Muscle layer of colon (tissue), 2 donors: ENCODE measurements around the gene IGFBP7.
A peak's percentile ranks its signal among the peaks of the same experiment; 100 is the strongest.

Experiments
- H3K27ac ChIP-seq: one replicate; pipeline ENCODE4 v1.7.0; 2013; ENCODE audit warnings: low read depth, mild to moderate bottlenecking, low read length, moderate library complexity
- H3K27me3 ChIP-seq, 2 donors: one replicate each; pipeline ENCODE4 v1.7.0; 2013; ENCODE audit warnings: low read length in 2 of 2, mild to moderate bottlenecking in 2 of 2; ENCODE audit not compliant: insufficient read depth in 2 of 2, control insufficient read depth in 1 of 2
- H3K36me3 ChIP-seq: one replicate; pipeline ENCODE4 v1.7.0; 2013; ENCODE audit warnings: mild to moderate bottlenecking, low read length; ENCODE audit not compliant: insufficient read depth
- H3K4me1 ChIP-seq: one replicate; pipeline ENCODE4 v1.7.0; 2013; ENCODE audit warnings: mild to moderate bottlenecking, low read length; ENCODE audit not compliant: insufficient read depth
- H3K4me3 ChIP-seq, 2 donors: one replicate each; pipeline ENCODE4 v1.7.0; 2013; ENCODE audit warnings: low read length in 2 of 2, low read depth in 1 of 2, mild to moderate bottlenecking in 1 of 2, moderate library complexity in 1 of 2
- H3K9ac ChIP-seq: one replicate; pipeline ENCODE4 v1.7.0; 2013; ENCODE audit warnings: low read length
- H3K9me3 ChIP-seq: one replicate; pipeline ENCODE4 v1.7.0; 2013; ENCODE audit warnings: mild to moderate bottlenecking, low read length
- donor health status: abdominal sarcoma.
- donor health status: Adenocarcinoma of cecum.

IGFBP7 gene

DNA sequence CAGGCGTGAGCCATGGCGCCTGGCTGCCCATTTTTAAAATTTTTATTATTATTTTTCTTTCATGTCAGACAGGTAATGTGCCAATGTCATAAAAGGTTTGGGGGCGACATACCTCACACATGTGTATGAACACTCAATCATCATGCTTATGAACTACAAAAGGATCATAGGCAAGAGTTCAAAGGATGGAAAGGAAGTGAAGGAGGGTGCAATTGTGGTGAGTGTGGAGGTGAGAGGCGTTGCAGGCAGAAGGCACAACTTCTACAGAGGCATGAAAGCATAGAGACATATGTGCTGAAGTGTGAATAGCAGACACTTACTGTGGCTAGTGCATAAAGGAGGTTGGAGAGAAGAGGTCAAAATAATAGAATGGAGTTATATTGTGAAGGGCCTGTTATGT lies 4.0 kb downstream of the IGFBP7 start:
- no peaks in the 10 kb centered on the region for H3K27me3 ChIP-seq
- no peak overlapping the region for H3K9ac ChIP-seq
- H3K9me3 ChIP-seq: no peaks in the 10 kb centered on the region
- H3K4me3 ChIP-seq: no peak overlapping the region
- H3K4me1 ChIP-seq: peaks cover 46% of the 10 kb centered on the region
- H3K27ac ChIP-seq: no peak overlapping the region
- H3K36me3 ChIP-seq: no peaks in the 10 kb centered on the region

DNA sequence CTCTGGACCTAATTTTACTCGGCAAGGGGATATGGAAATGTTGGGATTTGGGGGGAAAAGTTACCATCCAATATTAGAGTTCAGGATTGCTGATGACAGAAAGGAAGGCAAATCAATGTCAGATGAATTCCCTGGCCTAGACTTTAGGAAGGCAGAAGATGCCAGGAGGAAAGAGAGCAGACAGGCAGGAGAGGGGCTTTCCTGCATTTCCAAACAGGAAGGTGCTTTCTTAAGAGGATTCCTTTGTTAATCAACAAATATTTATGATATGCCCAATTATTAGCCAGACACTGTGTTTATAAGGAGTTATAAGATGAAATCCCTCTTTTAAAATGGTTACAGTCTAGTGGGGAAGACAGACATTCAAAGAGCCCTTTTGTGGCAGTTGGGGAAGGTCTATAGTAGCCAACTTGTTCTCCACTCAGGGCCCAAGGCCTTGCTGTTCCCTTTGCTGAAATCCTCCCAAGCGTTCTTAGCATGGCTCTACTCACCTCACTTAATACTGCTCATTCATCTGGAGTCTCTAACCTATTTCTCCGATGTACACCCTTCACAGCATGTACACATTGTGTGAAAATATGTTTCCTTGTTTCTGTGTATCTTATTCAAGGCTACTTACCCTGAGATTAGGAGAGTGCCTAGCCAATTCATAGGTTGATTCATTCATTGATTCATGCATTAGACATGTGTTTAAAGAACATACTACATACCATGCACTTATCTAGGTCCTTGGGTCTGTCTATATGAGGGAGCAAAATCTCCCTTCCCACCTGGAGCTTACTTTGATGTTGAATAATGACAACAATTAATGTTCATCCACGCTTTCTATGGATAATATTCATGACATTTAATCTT lies 5.3 kb downstream of the IGFBP7 start:
- Histone ChIP-seq H3K4me1 (peaks cover 52% of the 10 kb centered on the region), H3K9me3 (no peaks in the 10 kb centered on the region), H3K9ac (peak overlapping the region; percentile 21), H3K27ac (peak overlapping the region; percentile 12), H3K36me3 (peaks cover 5% of the 10 kb centered on the region), H3K27me3 (no peaks in the 10 kb centered on the region), H3K4me3 (no peak overlapping the region)

DNA sequence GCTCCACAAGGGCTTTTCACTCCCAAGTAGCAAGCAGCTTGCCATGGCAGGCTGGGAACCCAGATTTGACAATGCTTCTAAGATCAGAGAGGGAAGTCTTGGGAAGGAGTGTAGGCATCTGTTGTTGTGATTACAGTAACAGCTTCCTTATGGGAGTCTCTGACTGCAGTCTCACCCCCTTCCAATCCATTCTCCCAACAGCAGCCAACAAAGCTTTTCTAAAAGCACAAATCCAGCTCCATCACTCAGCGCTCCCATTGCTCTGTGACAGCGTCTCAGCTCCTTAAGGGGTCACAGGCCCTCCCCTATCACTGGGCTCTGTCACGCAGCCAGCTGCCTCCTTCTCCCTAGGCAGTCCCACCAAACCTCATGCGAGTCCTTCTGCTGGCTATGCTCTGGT lies 7.1 kb downstream of the IGFBP7 start:
- H3K27ac ChIP-seq: peak overlapping the region; percentile 96
- H3K9me3 ChIP-seq: no peaks in the 10 kb centered on the region
- no peaks in the 10 kb centered on the region for H3K27me3 ChIP-seq
- H3K4me3 ChIP-seq: peak overlapping the region in 1 of 2 donors; percentile 5
- H3K4me1 ChIP-seq: peaks cover 69% of the 10 kb centered on the region
- H3K9ac ChIP-seq: peak overlapping the region; percentile 37
- peaks cover 5% of the 10 kb centered on the region for H3K36me3 ChIP-seq

DNA sequence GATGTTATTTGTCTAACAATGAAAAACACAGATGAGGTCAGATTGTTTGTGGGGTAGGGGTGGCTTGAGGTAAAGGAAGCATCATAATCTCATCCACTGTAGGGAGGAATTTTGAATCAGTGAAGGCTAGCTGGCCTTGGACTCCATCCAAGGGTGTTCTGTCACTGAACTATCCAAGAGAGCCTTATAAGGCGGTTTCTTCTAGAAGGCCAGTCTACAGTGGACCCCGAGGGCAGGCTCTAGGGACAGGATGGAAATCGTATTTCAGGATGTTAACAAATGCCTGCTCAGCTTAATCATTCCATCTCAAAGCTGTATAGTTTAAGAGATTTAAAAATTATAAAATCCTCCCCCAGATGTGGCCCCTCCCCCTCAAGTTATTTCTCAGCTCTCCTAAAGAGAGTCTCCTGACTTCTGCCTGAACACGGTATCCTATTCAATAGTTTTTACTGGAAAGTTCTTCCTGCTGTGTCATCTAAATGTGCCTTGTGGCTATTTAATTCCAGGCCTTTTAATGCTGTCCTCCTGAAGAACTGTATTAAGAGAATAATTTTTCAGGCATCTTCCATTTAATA lies 8.0 kb downstream of the IGFBP7 start:
- H3K27me3 ChIP-seq: no peaks in the 10 kb centered on the region
- peak overlapping the region; percentile 96 for H3K27ac ChIP-seq
- no peak overlapping the region for H3K4me3 ChIP-seq
- H3K9me3 ChIP-seq: no peaks in the 10 kb centered on the region
- peaks cover 75% of the 10 kb centered on the region for H3K4me1 ChIP-seq
- H3K36me3 ChIP-seq: peaks cover 5% of the 10 kb centered on the region
- H3K9ac ChIP-seq: peak overlapping the region; percentile 37

DNA sequence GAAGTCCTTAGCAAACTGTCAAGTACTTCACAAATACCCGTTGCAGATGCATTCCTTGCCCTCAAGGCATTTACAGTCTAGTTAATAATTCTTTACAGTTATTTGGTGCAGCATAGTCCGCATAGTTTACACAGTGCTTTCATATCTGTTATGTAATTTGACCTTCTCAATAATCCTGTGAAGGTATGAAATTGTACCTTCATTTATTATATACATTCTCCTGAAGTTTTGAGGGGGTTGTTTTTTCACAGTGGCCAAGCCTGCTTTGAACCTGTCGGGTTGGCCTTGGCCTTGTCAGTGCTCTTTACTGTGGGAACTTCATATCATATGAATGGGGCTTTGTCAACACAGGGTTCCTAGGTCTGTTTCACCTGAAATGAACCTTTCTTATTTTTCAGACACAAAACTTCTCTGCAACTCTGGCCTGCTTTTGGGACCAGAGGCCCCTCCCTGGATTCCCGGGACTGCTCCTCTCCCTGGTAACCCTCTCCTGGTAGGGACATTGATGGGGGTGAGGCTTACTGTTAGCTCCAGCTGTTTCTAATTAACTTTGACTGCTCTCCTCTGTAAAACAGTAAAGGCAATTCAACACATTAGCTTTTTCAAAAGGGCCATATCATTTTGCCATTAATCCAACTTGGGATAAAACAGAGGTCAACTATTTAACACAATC lies 9.1 kb downstream of the IGFBP7 start:
- Histone ChIP-seq H3K36me3 (peaks cover 5% of the 10 kb centered on the region), H3K9me3 (no peaks in the 10 kb centered on the region), H3K4me3 (no peak overlapping the region), H3K27me3 (no peaks in the 10 kb centered on the region), H3K4me1 (peaks cover 75% of the 10 kb centered on the region), H3K27ac (peak overlapping the region; percentile 96), H3K9ac (peak overlapping the region; percentile 5)

DNA sequence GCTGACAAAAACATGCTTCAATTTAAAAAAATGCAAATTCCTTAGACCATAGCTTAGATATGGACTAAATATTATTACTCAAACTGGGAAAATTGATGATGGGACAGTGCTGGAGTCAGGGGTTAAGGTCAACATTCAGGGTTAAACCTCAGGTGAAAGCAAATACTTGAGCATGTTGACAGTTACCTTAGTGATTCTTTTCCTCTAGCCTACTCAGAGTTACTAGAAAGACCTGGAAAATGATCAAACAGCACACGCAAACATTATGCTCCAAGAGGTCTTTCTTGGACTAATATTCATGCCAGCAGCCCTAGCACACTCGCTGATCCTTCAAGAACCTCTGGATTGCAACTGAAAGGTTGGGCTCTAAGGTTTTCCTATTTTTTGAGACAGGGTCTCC lies 10.8 kb downstream of the IGFBP7 start:
- H3K4me1 ChIP-seq: peaks cover 70% of the 10 kb centered on the region
- no peak overlapping the region for H3K4me3 ChIP-seq
- H3K27ac ChIP-seq: peak overlapping the region; percentile 69
- H3K27me3 ChIP-seq: no peaks in the 10 kb centered on the region
- no peaks in the 10 kb centered on the region for H3K9me3 ChIP-seq
- H3K36me3 ChIP-seq: peaks cover 5% of the 10 kb centered on the region
- H3K9ac ChIP-seq: no peak overlapping the region

DNA sequence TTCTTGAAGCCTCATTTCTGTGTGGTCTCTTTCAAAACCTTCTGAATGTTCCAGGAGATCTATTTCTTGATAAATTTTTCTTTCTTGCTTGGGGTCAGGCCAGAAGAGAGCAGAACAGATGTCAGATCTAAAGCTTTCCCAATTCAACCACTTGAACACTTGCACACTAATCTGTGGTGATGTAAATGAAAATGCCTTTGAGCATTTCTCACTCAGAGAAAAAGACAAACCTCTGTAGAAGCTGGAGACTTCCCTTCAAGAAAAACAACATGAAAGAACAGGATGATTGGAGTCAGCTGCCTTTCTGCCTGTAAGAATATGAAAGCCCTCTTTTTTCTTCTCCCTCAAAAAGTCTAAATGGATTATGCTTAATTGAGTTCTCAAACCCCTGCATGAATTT lies 11.2 kb downstream of the IGFBP7 start:
- Histone ChIP-seq H3K27ac (peak overlapping the region; percentile 69), H3K4me1 (peaks cover 71% of the 10 kb centered on the region), H3K36me3 (peaks cover 5% of the 10 kb centered on the region), H3K4me3 (no peak overlapping the region), H3K9ac (no peak overlapping the region), H3K9me3 (no peaks in the 10 kb centered on the region), H3K27me3 (no peaks in the 10 kb centered on the region)

DNA sequence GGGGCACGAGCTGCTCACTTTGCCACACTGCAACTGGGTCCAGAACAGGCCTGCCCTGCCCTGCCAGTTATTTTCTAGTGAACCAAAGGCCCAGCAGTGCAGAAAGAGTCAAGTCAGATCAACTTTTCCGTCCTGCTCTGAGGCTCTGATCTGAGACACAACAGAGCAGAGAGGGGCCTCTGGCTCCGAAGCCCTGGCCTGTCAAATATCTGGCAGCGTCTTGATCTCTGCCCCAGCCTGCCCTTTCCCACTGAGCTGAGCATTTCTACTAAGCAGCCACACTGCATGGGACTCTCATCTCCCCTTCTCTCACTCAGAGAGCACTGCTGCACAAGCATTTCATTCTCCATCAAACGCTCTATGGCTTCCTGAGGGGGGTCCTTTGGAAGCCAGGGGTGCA lies 11.8 kb downstream of the IGFBP7 start:
- H3K27ac ChIP-seq: peak overlapping the region; percentile 69
- peaks cover 5% of the 10 kb centered on the region for H3K36me3 ChIP-seq
- no peaks in the 10 kb centered on the region for H3K27me3 ChIP-seq
- H3K4me1 ChIP-seq: peaks cover 76% of the 10 kb centered on the region
- no peak overlapping the region for H3K4me3 ChIP-seq
- H3K9me3 ChIP-seq: no peaks in the 10 kb centered on the region
- no peak overlapping the region for H3K9ac ChIP-seq

DNA sequence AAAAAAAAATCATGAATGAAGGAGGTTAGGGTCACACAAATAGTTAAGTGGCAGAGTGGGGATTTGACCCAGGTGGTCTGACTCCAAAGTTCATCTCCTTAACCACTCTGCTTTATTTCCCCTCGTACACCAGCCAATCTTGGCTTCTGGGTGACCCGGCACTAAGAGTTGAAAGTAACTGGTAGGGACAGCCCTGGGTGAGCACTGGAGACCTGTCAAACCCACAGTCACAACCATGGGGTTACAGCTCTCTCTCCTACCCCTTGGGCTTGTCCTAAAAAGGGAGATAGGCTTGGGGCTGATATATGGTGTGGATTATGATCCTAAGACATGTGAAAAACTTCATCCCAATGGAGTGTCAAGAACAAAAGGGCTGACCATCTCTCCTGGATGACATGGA lies 12.5 kb downstream of the IGFBP7 start:
- peaks cover 70% of the 10 kb centered on the region for H3K4me1 ChIP-seq
- H3K9me3 ChIP-seq: no peaks in the 10 kb centered on the region
- no peaks in the 10 kb centered on the region for H3K27me3 ChIP-seq
- no peak overlapping the region for H3K9ac ChIP-seq
- H3K36me3 ChIP-seq: peaks cover 5% of the 10 kb centered on the region
- peak overlapping the region; percentile 69 for H3K27ac ChIP-seq
- no peak overlapping the region for H3K4me3 ChIP-seq

DNA sequence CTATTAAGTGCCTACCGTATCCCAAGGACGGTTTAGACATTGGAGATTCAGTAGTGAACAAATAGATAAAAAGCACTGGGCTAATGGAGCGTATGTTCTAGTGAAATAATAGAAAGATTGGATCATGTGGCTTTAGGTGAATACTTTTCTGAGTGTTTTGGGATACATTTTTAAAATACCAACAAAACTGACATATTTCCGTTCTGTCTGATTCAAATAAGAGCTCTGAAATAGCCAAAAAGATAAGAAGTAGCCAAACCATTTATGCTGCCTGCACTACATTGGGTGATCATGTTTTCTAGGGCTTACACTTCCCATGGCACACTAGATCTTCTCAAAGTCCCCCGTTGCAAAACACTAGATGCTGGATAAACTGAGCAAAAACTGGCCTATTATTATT lies 14.2 kb downstream of the IGFBP7 start:
- peaks cover 3% of the 10 kb centered on the region for H3K36me3 ChIP-seq
- no peak overlapping the region for H3K4me3 ChIP-seq
- no peaks in the 10 kb centered on the region for H3K9me3 ChIP-seq
- no peak overlapping the region for H3K27ac ChIP-seq
- H3K27me3 ChIP-seq: no peaks in the 10 kb centered on the region
- peaks cover 68% of the 10 kb centered on the region for H3K4me1 ChIP-seq
- no peak overlapping the region for H3K9ac ChIP-seq

DNA sequence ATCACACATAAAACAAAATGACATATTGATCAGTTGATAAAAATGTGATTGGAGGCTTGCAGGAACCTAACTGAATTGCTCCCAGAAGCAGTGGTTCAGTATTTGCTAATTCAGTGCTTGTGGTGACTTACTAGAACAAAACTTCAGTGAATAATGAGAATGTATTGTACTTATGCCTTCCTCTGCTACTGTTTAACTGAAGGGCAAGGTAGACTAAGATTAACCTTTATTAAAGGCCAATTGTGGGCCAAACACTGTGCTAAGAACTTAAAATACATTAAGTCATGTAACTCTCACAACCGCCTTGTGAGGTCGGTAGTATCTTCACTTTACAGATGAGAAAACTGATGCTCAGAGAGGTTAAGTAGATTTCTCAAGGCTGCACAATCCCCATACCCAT lies 14.9 kb downstream of the IGFBP7 start:
- H3K4me1 ChIP-seq: peaks cover 64% of the 10 kb centered on the region
- H3K27ac ChIP-seq: no peak overlapping the region
- H3K36me3 ChIP-seq: no peaks in the 10 kb centered on the region
- no peak overlapping the region for H3K9ac ChIP-seq
- H3K4me3 ChIP-seq: no peak overlapping the region
- no peaks in the 10 kb centered on the region for H3K9me3 ChIP-seq
- H3K27me3 ChIP-seq: no peaks in the 10 kb centered on the region
